Smooth muscle cell of the brain vasculature (primary cell): ENCODE data around the gene TSGA10IP.

ENCODE experiments used
- DNase-seq: peaks from one replicate; pipeline ENCODE4 v3.0.0-alpha.2; 2012; ENCODE audit warnings: low read depth, low spot score

Gene TSGA10IP

DNA sequence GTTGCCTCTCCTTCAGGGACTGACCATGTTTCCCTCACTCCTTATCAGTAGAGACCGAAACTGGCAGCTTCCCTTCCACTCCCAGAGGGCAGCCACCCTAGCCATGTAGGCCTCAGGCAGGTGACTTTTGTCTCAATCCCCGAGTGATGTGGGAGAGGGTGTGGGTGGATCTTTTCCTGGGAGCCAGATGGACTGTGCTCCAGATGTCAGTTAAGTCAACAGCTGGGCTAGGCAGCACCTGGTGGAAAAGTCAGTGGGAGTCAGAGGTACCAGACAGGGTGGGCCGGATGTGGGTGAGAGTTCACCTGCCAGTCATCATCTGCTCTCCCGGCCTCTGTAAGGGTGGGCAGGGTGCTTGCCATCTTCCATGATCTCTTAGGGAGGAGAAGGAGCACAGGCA lies 58.9 kb downstream of the TSGA10IP start:
- no peak for DNase-seq

DNA sequence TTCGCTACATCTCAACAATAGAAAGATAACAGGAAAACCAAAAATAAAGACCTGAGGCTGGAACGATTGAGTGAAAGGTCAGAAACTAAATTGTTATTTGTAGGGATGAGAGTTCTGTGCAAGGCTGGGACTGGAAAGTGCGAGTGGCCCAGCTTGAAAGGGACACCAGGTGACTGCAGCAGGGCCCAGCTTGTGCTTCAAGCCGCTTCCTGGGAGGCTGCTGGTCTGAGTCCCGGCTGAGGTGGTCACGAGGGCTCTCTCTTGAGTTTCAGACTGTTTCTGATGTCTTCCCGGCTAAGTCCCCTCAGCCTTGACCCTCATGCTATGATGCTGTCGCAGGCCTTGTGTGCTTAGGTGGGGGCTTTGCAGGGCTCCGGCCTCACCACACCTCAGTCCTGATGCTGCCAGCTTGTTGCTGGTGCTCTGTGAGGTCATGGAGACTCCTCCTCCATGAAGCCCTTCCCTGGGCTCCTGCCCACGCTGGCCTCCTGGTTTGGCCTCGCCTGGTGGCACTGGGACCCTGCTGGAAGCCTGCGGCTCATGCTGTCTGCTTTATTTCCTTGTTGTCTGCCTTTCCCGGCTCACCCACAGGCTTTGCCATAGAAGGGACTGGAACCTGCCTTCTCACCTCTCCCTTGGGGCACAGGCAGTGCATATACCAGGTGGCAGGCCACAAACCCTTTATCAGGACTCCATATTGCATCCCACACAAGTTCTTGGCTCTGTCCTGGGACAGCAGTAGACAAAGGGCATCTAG lies 61.0 kb downstream of the TSGA10IP start:
- no peak for DNase-seq

DNA sequence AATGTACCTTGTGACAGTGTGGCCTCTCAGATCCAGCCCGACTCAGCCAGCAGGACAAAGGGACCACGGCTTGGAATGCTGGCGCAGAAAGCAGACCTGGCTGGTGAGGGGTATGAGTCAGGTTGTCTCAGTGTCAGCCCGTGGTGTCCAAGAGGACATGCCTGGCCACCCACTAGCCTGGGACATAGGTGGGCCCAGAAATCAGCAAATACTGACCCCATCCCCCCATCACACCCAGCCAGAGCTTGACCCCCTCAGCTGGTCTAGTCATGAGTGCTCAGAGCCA lies 61.6 kb downstream of the TSGA10IP start:
- DNase-seq = no peak

DNA sequence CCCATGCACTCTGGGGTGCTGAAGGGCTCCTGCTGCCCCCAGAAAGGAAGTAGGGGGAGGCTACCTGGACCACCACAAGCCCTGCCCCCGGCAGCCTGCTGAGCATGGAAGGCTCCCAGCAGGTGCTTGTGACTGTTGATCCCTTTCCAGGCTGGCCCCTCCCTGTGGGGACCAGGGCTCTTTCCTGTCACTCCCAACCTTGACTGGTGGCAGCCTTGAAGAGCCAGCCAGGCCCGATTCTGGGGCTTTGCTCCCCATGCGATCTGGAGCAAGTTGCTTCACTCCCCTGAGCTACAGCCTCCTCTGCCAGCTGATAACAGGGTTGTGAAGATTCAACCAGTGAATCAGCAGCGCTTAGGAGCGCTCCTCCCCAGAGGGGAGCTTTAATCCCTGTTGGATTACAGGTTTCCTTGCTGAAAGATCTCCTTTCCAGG lies 61.9 kb downstream of the TSGA10IP start:
- no peak for DNase-seq

DNA sequence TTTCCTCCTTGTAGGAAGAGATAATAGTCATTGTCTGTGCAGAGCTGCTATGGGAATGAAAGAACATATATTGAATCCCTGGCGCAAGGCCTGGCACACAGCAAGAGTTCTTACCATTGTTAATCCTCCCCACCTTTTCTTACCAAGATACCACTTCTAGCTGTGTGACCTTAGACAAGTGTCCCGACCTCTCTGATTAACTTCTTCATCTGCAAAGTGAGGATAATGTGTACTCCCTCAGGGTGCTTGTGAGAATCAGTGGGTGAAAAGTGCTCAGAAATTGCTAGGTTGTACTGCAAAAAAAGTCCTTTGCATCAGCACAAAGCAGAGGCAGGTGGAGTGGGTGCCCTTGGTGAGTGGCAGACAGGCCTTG lies 62.8 kb downstream of the TSGA10IP start:
- DNase-seq = no peak

DNA sequence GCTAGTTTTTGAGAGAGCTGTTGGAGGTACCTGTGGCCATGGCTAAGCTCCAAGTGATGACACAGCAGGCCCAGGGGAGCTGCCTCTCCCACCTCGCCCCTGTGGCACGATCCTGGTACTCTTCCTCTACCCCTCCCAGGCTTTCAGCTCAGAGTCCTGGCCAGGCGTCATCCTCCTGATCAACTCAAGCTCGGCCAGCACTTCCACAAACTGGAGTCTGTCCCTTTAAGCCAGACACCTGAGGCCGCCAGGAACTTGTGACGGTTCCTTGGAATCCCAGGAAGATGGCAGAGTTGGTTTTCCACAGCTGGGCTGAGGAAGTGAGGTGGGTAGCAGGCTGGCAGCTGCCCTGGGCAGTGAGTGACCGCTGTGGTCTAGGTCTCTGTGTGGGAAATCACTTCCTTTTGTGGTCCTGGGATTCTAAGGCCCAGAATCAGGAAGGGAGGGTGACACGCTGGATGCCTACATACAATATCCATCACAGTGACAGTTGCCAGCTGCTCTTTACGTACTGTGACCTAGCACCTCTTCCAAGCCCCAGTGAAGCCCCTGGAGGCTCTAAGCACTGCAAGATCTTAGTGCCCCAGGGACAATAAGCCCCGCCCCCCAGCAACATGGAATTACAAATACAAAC lies 63.3 kb downstream of the TSGA10IP start:
- DNase-seq = no peak
